Activated B cell treated with CpG ODN at 0.5 μM for 24 hours (primary cell): Measurements from ENCODE around the gene STEAP2. TPM values are rescaled to one million over a fixed set of nuclear protein-coding genes. Genes with fewer than 3 reads are reported as not detected.

ENCODE experiments used
- ATAC-seq: fragments of 200-7000 bp; cut with Tn5 transposase; one replicate; pipeline ENCODE4 v1.10.0; 2021; ENCODE audit warnings: low read depth, mild to moderate bottlenecking, moderate library complexity
- CTCF ChIA-PET: fragments of 350-600 bp; sonication (Branson Sonifier 250); formaldehyde crosslinking; loops from one replicate; lab custom pipeline; 2021; ENCODE audit warnings: antibody characterized with exemption; lab: Charles Lee
- POLR2A ChIA-PET: fragments of 350-600 bp; sonication (Branson Sonifier 250); formaldehyde crosslinking; loops from one replicate; lab custom pipeline; 2021; ENCODE audit warnings: antibody characterized with exemption; lab: Charles Lee
- DNase-seq: peaks from one replicate; pipeline ENCODE4 v3.0.0; 2022
- H3K27ac Mint-ChIP-seq: one replicate; pipeline ENCODE4 v1.8.0; 2020; ENCODE audit warnings: mixed read lengths
- H3K27me3 Mint-ChIP-seq: one replicate; pipeline ENCODE4 v1.8.0; 2021; ENCODE audit warnings: mixed read lengths
- H3K36me3 Mint-ChIP-seq: one replicate; pipeline ENCODE4 v1.8.0; 2021; ENCODE audit warnings: low read depth, mixed read lengths
- H3K4me1 Mint-ChIP-seq: one replicate; pipeline ENCODE4 v1.8.0; 2021; ENCODE audit warnings: mixed read lengths
- H3K4me3 Mint-ChIP-seq: one replicate; pipeline ENCODE4 v1.8.0; 2020; ENCODE audit warnings: mild to moderate bottlenecking, mixed read lengths
- H3K9me3 Mint-ChIP-seq: one replicate; pipeline ENCODE4 v1.8.0; 2020; ENCODE audit warnings: mixed read lengths
- CTCF ChIP-seq: fragments of 200-600 bp; IDR thresholded peaks from one replicate; pipeline ENCODE4 v1.8.0; 2022; ENCODE audit warnings: antibody characterized with exemption, mild to moderate bottlenecking
- intact Hi-C: fragments of 100-400 bp; cut with micrococcal nuclease; formaldehyde crosslinking; loops from one replicate; pipeline ENCODE4 v1.15.1; 2024
- total RNA-seq: library from RNA; stranded (reverse); gene quantifications from 2 replicates; pipeline ENCODE4 v1.2.3, GENCODE V29; 2022

The STEAP2 gene
- total RNA-seq, 1 donor from 2014 or later, result not detected

DNA sequence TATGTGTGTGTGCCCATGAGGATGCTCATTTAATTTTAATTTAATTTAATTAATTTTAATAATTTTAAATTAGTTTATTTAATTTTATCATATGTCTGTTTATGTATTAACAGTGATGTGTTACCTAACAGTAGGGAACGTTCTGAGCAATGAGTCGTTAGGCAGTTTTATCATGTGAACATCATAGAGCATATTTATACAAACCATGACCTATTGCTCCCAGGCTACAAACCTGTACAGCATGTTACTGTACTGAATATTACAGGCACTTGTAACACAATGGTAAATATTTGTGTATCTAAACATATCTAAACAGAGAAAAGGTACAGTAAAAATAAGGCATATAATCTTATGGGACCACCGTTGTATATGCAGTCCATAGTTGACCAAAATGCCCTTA, 19.8 kb downstream of the STEAP2 start:
- TF ChIP-seq CTCF, result no peak
- POLR2A ChIA-PET, result no interaction called here
- Mint-ChIP-seq H3K9me3 (no peaks in the 10 kb centered on the region), H3K27ac (no peak overlapping the region), H3K4me1 (no peaks in the 10 kb centered on the region), H3K36me3 (no peaks in the 10 kb centered on the region), H3K4me3 (no peak overlapping the region), H3K27me3 (peaks cover 4% of the 10 kb centered on the region)
- no peak for DNase-seq
- CTCF ChIA-PET, result no interaction called here
- no peak for ATAC-seq
- intact Hi-C loops, result no loop called here

GRCh38 chr7:90232430-90232829, 20.9 kb downstream of the STEAP2 start:
- POLR2A ChIA-PET, result no interaction called here

GRCh38 chr7:90233569-90233968, 22.0 kb downstream of the STEAP2 start:
- no peak for DNase-seq
- intact Hi-C loops, result no loop called here
- Mint-ChIP-seq H3K36me3 (no peaks in the 10 kb centered on the region), H3K4me3 (no peak overlapping the region), H3K27ac (no peak overlapping the region), H3K4me1 (no peaks in the 10 kb centered on the region), H3K27me3 (peaks cover 6% of the 10 kb centered on the region), H3K9me3 (no peaks in the 10 kb centered on the region)
- POLR2A ChIA-PET, result no interaction called here
- no peak for ATAC-seq
- CTCF ChIA-PET, result no interaction called here
- no peak for TF ChIP-seq CTCF

More at GRCh38 chr7:90232430-90232829, 20.9 kb downstream of the STEAP2 start:
- CTCF ChIA-PET, result interaction anchor here (1.1 kb wide), 1 partner anchor 21 kb away, joined by 3 read pairs; the partner anchor contains the start of gene STEAP2
- no peaks in the 10 kb centered on the region for H3K36me3 Mint-ChIP-seq
- no peak overlapping the region for H3K27ac Mint-ChIP-seq
- intact Hi-C loops, result no loop called here
- H3K4me3 Mint-ChIP-seq, result no peak overlapping the region
- H3K27me3 Mint-ChIP-seq, result peaks cover 3% of the 10 kb centered on the region
- no peaks in the 10 kb centered on the region for H3K4me1 Mint-ChIP-seq
- no peak for TF ChIP-seq CTCF
- DNase-seq, result no peak
- ATAC-seq, result no peak
- no peaks in the 10 kb centered on the region for H3K9me3 Mint-ChIP-seq

DNA sequence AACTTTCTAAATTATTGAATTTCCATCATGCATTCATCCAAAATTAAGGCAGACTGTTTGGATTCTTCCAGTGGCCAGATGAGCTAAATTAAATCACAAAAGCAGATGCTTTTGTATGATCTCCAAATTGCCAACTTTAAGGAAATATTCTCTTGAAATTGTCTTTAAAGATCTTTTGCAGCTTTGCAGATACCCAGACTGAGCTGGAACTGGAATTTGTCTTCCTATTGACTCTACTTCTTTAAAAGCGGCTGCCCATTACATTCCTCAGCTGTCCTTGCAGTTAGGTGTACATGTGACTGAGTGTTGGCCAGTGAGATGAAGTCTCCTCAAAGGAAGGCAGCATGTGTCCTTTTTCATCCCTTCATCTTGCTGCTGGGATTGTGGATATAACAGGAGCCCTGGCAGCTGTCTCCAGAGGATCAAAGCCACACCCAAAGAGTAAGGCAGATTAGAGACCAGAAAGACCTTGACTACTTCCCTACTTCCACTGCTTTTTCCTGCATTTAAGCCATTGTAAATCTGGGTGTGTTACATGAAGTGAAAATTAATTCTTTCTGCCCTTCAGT, 25.3 kb downstream of the STEAP2 start:
- intact Hi-C loops, result no loop called here
- ChIA-PET CTCF (no interaction called here), POLR2A (no interaction called here)
- no peaks in the 10 kb centered on the region for H3K9me3 Mint-ChIP-seq
- H3K4me3 Mint-ChIP-seq, result no peak overlapping the region
- H3K4me1 Mint-ChIP-seq, result no peaks in the 10 kb centered on the region
- no peaks in the 10 kb centered on the region for H3K36me3 Mint-ChIP-seq
- peaks cover 6% of the 10 kb centered on the region for H3K27me3 Mint-ChIP-seq
- H3K27ac Mint-ChIP-seq, result no peak overlapping the region
- DNase-seq (no peak), ATAC-seq (no peak)
- TF ChIP-seq CTCF, result no peak

DNA sequence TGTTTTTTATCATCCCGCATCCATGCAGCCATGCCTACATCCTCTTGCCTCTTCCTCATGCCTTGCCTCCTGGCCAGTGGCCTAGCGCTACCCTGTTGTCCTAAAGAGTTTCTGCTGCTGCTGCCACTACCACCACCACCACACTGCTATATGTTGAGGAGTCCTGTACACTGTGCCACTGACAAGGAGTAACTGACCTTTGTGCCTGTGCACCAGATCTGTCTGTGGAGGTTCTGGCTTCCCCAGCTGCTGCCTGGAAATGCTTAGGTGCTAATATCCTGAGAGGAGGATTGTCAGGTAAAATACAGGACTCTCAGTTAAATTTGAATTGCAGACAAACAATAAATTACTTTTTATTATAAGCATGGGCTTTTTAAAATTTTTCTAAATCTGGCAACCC, 26.5 kb downstream of the STEAP2 start:
- peaks cover 13% of the 10 kb centered on the region for H3K27me3 Mint-ChIP-seq
- H3K4me3 Mint-ChIP-seq, result no peak overlapping the region
- ATAC-seq (no peak), DNase-seq (no peak)
- H3K4me1 Mint-ChIP-seq, result peaks cover 6% of the 10 kb centered on the region
- ChIA-PET POLR2A (no interaction called here), CTCF (no interaction called here)
- no peaks in the 10 kb centered on the region for H3K9me3 Mint-ChIP-seq
- H3K27ac Mint-ChIP-seq, result no peak overlapping the region
- TF ChIP-seq CTCF, result no peak
- H3K36me3 Mint-ChIP-seq, result no peaks in the 10 kb centered on the region
- intact Hi-C loops, result no loop called here
